Measurements from ENCODE around the gene ARMH4.

Gene ARMH4

GRCh38 chr14:57963071-57963470, 188.9 kb downstream of the ARMH4 start:
- no peak for DNase-seq (ENCODE audit: low read depth in 2 of 2)

GRCh38 chr14:57962325-57963035, 189.5 kb downstream of the ARMH4 start:
- no peak for DNase-seq (ENCODE audit: low read depth in 2 of 2)

DNA sequence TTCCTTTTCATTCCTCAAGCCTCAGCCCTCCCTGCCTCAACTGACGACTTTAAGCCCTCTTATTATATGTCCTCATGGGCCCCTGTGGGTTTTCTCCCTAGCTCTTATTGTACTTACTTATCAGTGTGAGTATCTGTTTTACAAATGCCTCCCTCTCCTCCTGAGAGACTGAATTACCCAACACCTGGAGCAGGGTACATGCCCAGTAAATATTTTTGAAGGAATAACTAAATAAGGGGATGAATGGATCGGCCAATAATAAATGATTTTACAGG, 190.3 kb downstream of the ARMH4 start:
- no peak for DNase-seq (ENCODE audit: low read depth in 2 of 2)

DNA sequence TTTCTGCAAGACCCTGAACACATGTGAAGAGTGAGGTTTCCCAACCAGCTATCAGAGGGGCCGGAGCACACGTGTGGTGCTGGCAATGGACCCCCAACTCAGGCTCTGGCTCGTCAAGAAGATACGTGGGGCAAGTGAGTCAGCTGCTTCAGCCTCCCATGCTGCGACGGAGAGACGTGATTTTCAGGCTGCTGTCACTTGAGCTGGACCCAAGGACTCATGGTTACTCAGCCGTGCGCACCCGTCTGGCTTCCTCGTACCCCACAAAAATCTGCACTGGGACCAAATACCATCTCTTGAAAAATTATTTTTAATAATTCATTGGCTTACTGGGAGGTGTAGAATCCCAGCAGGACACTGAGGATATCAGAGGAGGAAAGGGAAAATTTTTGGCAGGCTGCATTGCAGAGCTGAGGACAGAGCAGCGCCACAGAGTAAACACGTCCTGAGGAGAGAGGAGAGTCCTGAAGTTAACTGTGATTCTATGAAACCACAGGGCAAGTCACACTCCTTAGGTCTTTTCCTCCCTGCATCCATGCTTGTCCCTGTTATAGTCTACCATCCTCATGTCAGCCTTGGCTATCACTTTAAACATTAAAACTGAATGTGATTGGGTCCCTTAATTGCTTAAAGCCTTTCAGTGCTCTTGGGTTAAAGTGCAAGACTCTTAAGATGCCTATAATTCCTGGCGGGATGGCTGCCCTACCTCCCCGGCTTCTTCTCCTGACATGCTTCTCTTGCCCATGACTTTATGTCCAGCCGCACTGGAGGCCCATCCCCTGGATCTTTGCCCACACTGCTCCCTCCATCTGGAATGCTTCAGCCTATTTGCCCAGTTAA, 190.8 kb downstream of the ARMH4 start:
- DNase-seq (ENCODE audit: low read depth in 2 of 2) = no peak

- DNase-seq (ENCODE audit: low read depth in 2 of 2) = no peak
These were observed 194.6 kb downstream of the ARMH4 start for GRCh38 chr14:57957441-57957840.
